HEK293T (cell line): ENCODE measurements around the gene EPHB4.

Source experiments
- CTCF ChIA-PET: fragments of 350-600 bp; formaldehyde crosslinking; extraction: SDS; loops from one replicate; lab custom pipeline; 2021; ENCODE audit warnings: antibody characterized with exemption, inconsistent platforms; lab: Yijun Ruan, JAX
- POLR2A ChIA-PET: fragments of 350-600 bp; formaldehyde crosslinking; extraction: SDS; loops from one replicate; lab custom pipeline; 2020; ENCODE audit warnings: antibody characterized with exemption, inconsistent platforms; lab: Yijun Ruan, JAX
- DNase-seq: peaks from one replicate; pipeline ENCODE4 v3.0.0; 2012; ENCODE audit warnings: mixed read lengths; ENCODE audit errors: extremely low spot score
- ARNT ChIP-seq: fragments of 450-650 bp; IDR thresholded peaks from 2 replicates; pipeline ENCODE4 v1.6.1; 2017; ENCODE audit warnings: mild to moderate bottlenecking
- BHLHE40 ChIP-seq: fragments of 450-650 bp; IDR thresholded peaks from 2 replicates; pipeline ENCODE4 v1.6.1; 2016; ENCODE audit warnings: mild to moderate bottlenecking, moderate library complexity, borderline replicate concordance
- CTBP1 ChIP-seq: fragments of 450-650 bp; IDR thresholded peaks from 2 replicates; pipeline ENCODE4 v1.6.1; 2016; ENCODE audit warnings: borderline replicate concordance
- ELF4 ChIP-seq: fragments of 450-650 bp; IDR thresholded peaks from 2 replicates; pipeline ENCODE4 v1.6.1; 2017; ENCODE audit warnings: antibody characterized with exemption
- FOXA1 ChIP-seq: fragments of 450-650 bp; IDR thresholded peaks from 2 replicates; pipeline ENCODE4 v1.6.1; 2016; ENCODE audit warnings: mild to moderate bottlenecking
- FOXK2 ChIP-seq: fragments of 450-650 bp; IDR thresholded peaks from 2 replicates; pipeline ENCODE4 v1.6.1; 2016; ENCODE audit warnings: mild to moderate bottlenecking
- FOXM1 ChIP-seq: fragments of 450-650 bp; IDR thresholded peaks from 2 replicates; pipeline ENCODE4 v1.6.1; 2017; ENCODE audit warnings: mild to moderate bottlenecking, borderline replicate concordance
- HDGF ChIP-seq: fragments of 450-650 bp; IDR thresholded peaks from 2 replicates; pipeline ENCODE4 v1.6.1; 2017; ENCODE audit warnings: antibody characterized with exemption, borderline replicate concordance
- L3MBTL2 ChIP-seq: fragments of 450-650 bp; conservative IDR thresholded peaks from 2 replicates; pipeline ENCODE4 v1.6.1; 2016; ENCODE audit warnings: mild to moderate bottlenecking
- LEF1 ChIP-seq: fragments of 450-650 bp; IDR thresholded peaks from 2 replicates; pipeline ENCODE4 v1.6.1; 2017; ENCODE audit warnings: mild to moderate bottlenecking, borderline replicate concordance
- NFRKB ChIP-seq: fragments of 450-650 bp; IDR thresholded peaks from 2 replicates; pipeline ENCODE4 v1.6.1; 2016; ENCODE audit warnings: mild to moderate bottlenecking, moderate library complexity
- SP1 ChIP-seq: fragments of 450-650 bp; IDR thresholded peaks from 2 replicates; pipeline ENCODE4 v1.6.1; 2017
- SUZ12 ChIP-seq: fragments of 450-650 bp; IDR thresholded peaks from 2 replicates; pipeline ENCODE4 v1.6.1; 2016; ENCODE audit warnings: mild to moderate bottlenecking
- TARDBP ChIP-seq: fragments of 450-650 bp; IDR thresholded peaks from 2 replicates; pipeline ENCODE4 v1.6.1; 2016
- ZNF384 ChIP-seq: fragments of 450-650 bp; IDR thresholded peaks from 2 replicates; pipeline ENCODE4 v1.6.1; 2016
- TF ChIP-seq, protein P1 (sequence below): fragments of 450-650 bp; IDR thresholded peaks from 2 replicates; pipeline ENCODE4 v1.6.1; 2016

EPHB4 gene

DNA sequence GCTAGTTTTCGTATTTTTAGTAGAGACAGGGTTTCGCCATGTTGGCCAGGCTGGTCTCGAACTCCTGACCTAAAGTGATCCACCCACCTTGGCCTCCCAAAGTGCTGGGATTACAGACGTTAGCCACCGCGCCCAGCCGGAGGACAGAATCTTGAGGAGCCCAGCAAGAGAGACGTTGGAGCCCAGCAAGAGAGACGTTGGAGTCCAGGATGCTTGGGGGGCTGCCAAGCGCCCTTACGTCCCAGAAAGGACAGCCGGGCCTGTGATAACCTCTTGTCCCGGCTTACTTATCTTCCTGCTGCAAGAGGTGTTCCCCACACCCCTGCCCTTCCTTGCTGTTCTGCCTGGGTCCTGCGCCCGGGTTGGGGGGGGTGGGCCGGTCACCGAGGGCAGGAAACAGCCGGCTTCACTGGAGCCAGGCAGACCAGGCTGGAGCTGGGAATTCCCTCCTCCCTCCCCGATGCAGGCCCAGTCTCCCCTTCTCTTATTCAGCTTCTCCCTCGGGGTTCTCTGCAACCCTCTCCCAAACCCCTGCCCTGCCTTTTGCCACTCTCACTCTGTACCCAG is 1.9 kb upstream of the EPHB4 start:
- TF ChIP-seq FOXM1: no peak
- TF ChIP-seq ELF4: no peak
- no peak for TF ChIP-seq SUZ12
- no peak for TF ChIP-seq FOXK2
- no peak for TF ChIP-seq HDGF
- ChIA-PET CTCF (no interaction called here), POLR2A (interaction anchor here (1.1 to 3.2 kb wide), 2 partner anchors 23 to 46 kb away, joined by 3 to 27 read pairs; partner anchors contain the start of genes SLC12A9 and SRRT)
- DNase-seq: no peak

DNA sequence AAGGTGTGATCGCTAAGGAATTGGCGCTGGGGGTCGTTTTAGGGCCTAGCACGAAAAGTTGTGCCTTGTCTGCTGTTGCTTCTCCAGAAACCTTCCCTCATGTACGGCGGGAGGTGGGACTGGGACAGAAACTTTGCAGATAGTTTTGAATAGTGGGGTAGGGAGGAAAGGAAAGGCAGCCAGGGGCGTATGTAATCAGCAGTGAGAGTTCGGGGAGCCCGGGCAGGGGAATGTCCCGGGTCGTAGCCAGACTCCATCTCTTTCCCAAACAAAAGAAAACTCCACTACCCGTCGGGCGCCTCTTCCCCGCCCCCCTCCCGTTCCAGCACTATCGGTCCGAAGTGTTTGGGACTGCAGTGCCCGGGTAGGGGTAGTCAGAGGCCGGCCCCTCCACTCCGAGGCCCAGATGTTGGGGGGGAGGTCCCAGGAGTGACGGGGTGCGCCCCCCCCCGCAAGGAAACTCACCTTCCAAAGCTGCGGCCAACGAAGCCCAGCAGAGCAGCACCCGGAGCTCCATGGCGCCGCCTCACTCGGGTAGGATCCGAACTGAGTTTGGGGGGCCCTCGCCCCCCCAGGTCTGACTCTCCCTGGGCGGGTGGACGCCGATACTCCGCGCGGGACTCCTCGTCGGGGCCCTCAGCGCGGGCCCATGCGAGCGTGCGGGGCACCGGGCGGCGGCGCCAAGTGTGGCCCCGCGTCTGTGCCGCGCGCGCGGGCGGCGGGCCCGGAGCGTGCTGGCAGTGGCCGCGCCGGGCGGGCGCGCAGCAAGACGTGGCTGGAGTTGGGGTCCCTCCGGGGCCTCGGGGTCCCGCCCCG is 601 bp downstream of the EPHB4 start:
- no peak for DNase-seq
- ChIA-PET CTCF (interaction anchor here (0.6 to 1.2 kb wide), 3 partner anchors 16 to 121 kb away, joined by 3 read pairs; partner anchors contain the start of gene POP7), POLR2A (interaction anchor here (0.5 to 3.2 kb wide), 14 partner anchors 10 to 121 kb away, joined by 3 to 27 read pairs (median 6); partner anchors contain the start of genes POP7, SLC12A9, SRRT and TRIP6)
- 0 out of 2 replicates have a peak, but pooled peaks have one; percentile 36 for TF ChIP-seq FOXM1
- no peak for TF ChIP-seq L3MBTL2
- TF ChIP-seq ELF4: no peak

DNA sequence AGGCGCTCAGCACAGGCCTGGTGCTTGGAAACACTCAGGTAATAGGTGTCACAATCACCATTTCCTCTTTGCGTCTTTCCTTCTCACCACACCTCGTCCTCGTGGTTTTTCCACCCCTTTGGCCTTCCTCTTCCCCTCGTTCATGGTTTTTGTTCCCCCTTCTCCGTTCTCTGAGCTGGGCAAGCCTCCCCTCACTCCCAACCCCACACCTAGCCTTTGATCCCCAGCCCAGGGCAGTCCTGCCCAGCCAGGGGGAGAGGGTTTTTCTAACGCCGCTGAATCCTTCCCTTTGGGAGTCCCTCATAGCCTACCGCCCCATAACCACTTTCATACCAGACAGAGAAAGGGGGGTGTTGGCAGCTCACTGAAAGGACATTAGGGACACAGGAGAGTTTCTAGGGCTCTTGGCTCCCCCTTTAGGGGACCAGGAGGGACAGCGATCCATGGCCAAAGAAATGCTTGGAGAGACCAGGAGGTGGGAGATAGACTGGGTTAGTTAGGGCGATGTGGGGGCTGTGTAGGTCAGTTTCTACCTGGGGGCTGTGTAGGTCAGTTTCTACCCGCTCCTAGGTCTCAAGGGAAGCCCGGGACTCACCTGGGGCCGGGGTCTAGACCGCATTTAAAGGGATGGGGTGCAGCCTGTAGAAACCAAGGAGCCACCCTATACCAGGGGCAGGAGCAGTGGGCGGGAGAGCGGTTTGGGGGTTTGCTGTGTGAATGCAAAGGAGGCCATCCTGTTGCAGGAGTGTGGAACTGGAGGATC is 1.4 kb downstream of the EPHB4 start:
- ChIA-PET CTCF (interaction anchor here (0.5 to 1.2 kb wide), 2 partner anchors 120 to 217 kb away, joined by 3 read pairs; partner anchors contain the start of gene POP7), POLR2A (interaction anchor here (0.6 to 2.5 kb wide), 3 partner anchors 11 to 120 kb away, joined by 3 to 21 read pairs (median 7); partner anchors contain the start of genes POP7 and SLC12A9)
- DNase-seq: no peak
- TF ChIP-seq FOXA1 (no peak), L3MBTL2 (no peak), SP1 (no peak), SUZ12 (no peak), ARNT (no peak), NFRKB (no peak), TARDBP (no peak), FOXM1 (no peak), LEF1 (no peak)

DNA sequence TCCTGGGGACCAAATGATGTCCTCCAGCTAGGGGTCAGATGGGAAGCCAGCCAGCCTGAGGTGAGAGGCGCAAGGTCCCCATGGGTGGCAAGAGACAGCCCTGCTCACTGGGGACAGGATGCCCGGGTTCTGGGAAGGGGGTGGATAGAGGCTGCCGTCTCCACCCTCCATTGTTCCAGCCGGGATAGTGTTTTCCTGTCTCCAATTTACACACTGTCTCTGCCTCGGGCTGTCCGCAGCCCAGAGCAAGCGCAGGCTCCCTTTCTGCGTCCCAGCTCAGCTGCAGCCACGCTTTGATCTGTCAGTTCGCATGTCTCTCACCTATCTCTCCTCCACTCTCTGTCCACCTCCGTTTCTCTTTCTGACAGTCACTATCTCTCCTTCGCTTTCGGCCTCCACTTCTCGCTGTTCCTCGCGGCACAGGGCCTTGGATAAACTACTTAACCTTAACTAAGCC is 2.1 kb downstream of the EPHB4 start:
- DNase-seq: no peak
- CTCF ChIA-PET: interaction anchor here (0.5 to 1.2 kb wide), 2 partner anchors 120 to 216 kb away, joined by 3 read pairs; partner anchors contain the start of gene POP7
- TF ChIP-seq FOXM1 (no peak), HDGF (no peak), TARDBP (no peak), CTBP1 (no peak), ARNT (no peak), ELF4 (no peak), LEF1 (no peak), SP1 (no peak), FOXK2 (no peak), ZNF384 (no peak), FOXA1 (no peak), NFRKB (no peak), L3MBTL2 (no peak), BHLHE40 (no peak), SUZ12 (no peak)
- TF ChIP-seq, protein P1, sequence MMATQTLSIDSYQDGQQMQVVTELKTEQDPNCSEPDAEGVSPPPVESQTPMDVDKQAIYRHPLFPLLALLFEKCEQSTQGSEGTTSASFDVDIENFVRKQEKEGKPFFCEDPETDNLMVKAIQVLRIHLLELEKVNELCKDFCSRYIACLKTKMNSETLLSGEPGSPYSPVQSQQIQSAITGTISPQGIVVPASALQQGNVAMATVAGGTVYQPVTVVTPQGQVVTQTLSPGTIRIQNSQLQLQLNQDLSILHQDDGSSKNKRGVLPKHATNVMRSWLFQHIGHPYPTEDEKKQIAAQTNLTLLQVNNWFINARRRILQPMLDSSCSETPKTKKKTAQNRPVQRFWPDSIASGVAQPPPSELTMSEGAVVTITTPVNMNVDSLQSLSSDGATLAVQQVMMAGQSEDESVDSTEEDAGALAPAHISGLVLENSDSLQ: no peak
- POLR2A ChIA-PET: interaction anchor here (0.6 to 1.2 kb wide), 2 partner anchors 27 to 119 kb away, joined by 3 to 7 read pairs; partner anchors contain the start of genes POP7 and SLC12A9

DNA sequence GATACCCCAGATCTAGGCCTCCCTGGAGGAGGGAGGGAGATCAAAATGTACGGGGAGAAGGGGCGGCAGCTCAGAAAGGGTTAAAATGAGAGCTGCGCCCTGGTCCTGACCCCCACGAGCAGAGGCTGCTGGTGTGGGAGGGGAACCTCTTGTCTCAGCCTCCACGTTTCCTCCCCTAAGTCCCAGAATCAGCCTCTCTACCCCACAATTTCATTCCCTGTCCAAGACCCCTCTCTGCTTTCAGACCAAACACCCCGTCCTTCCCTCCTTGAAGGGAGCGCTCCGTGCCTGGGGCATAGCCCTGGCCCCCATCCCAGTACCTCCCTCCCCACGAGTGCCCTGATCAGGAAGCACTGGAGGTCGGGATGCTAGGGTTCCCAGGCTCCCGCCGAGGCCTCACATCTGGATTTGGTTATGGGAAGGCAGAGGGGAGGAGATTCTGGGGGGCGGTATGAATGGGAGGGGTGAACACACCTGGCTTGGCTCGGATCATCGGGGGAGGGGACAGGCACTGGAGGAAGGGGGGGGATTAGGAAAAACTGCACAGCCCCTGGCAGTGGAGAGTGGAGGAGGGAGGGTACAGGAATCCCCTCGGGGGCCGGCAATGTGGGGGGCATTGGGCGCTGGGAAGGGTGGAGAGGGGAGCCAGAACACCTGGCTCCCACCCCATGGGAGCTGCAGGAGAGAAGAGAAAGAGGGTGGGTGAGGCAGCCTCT is 2.7 kb downstream of the EPHB4 start:
- POLR2A ChIA-PET: no interaction called here
- no peak for TF ChIP-seq HDGF
- TF ChIP-seq, protein P1: no peak
- no peak for TF ChIP-seq ZNF384
- no peak for TF ChIP-seq TARDBP
- no peak for TF ChIP-seq FOXM1
- no peak for TF ChIP-seq FOXA1
- TF ChIP-seq ELF4: no peak
- TF ChIP-seq NFRKB: no peak
- TF ChIP-seq CTBP1: no peak
- no peak for TF ChIP-seq BHLHE40
- no peak for TF ChIP-seq LEF1
- no peak for TF ChIP-seq FOXK2
- no peak for TF ChIP-seq ARNT
- no peak for TF ChIP-seq SUZ12
- no peak for TF ChIP-seq L3MBTL2
- no peak for DNase-seq
- CTCF ChIA-PET: no interaction called here
